ENCODE measurements around the gene SLC22A1.

DNA sequence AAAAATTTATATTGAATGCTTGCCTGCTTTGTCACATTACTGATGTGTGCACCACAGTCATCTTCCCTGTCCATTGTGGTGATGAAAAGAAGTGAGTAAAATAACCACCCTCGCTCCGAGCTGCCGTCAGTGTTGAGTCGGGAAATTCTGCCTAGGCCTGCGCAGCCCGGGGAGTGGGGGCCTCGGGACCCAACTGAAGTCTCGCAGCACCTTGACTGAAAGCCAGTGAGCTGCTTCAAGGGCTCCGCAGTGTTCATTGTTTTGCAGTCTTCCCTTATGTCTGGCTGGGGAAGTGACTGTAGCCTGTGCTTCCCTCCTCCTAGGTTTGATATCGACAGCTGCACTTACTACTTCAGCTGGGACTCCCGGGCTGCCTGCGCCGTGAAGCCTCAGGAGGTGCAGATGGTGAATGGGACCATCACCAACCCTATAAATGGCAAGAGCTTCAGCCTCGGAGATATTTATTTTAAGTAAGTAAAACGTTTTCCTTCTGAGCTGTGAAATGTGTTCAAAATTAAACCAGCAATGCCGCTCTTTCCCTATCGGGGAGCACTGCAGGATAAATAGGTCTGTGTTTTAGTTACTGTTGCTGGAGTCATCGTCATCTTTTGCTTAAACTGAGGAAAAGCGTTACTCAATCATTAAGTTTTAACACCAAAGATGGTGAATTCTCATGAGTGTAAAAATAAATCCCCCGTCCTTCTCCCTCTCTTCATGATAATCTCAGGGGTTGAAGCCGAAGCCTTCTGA is 32.7 kb upstream of the SLC22A1 start:
- TF ChIP-seq, protein P1, sequence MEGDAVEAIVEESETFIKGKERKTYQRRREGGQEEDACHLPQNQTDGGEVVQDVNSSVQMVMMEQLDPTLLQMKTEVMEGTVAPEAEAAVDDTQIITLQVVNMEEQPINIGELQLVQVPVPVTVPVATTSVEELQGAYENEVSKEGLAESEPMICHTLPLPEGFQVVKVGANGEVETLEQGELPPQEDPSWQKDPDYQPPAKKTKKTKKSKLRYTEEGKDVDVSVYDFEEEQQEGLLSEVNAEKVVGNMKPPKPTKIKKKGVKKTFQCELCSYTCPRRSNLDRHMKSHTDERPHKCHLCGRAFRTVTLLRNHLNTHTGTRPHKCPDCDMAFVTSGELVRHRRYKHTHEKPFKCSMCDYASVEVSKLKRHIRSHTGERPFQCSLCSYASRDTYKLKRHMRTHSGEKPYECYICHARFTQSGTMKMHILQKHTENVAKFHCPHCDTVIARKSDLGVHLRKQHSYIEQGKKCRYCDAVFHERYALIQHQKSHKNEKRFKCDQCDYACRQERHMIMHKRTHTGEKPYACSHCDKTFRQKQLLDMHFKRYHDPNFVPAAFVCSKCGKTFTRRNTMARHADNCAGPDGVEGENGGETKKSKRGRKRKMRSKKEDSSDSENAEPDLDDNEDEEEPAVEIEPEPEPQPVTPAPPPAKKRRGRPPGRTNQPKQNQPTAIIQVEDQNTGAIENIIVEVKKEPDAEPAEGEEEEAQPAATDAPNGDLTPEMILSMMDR (IDR thresholded peaks at IDR 0.05): no peak
- TF ChIP-seq POLR2A (IDR thresholded peaks at IDR 0.05) (no peak), POLR2AphosphoS5 (IDR thresholded peaks at IDR 0.05) (no peak)

Data from breast epithelium (tissue), 3 donors.